H1 (cell line): ENCODE measurements around the gene AFF1. TPM values are rescaled to one million over a fixed set of nuclear protein-coding genes. Genes with fewer than 3 reads are reported as not detected.

Source experiments
- CHD7 ChIP-seq: fragments of 300-600 bp; sonication (generic); IDR thresholded peaks from 2 replicates; pipeline ENCODE4 v1.7.1; 2012; ENCODE audit warnings: low read length, moderate library complexity, mild to moderate bottlenecking, inconsistent platforms; ENCODE audit not compliant: insufficient replicate concordance
- polyA plus RNA-seq, 7 experiments: library from polyadenylated mRNA; depleted of rRNA in 3 of 7; stranded (reverse) in 5 of 7; unstranded in 2 of 7; fragments of >200 nt in 5 of 7; fragments of 200-250 nt in 2 of 7; gene quantifications; 1 replicate in 5 of 7; 2 replicates in 1 of 7; 4 replicates in 1 of 7; pipeline versions ENCODE4 v1.2.1 to v1.2.3, GENCODE V29; 2011 to 2013; ENCODE audit warnings: missing spikeins in 2 of 7, mixed read lengths in 2 of 7
- total RNA-seq: library from RNA; stranded (reverse); fragmentation: NEBNext Ultra II Directional; extraction: Animal tissue kit (Norgen Biotek cat#: 25700); gene quantifications from 2 replicates; pipeline ENCODE4 v1.2.1, GENCODE V29; 2021

AFF1 gene
- total and polyA plus RNA-seq, 2 of the 8 experiments (the other 6 are each of a cell fraction or from before 2014, with no cell fraction given), result 14.8 to 85.5 TPM

DNA sequence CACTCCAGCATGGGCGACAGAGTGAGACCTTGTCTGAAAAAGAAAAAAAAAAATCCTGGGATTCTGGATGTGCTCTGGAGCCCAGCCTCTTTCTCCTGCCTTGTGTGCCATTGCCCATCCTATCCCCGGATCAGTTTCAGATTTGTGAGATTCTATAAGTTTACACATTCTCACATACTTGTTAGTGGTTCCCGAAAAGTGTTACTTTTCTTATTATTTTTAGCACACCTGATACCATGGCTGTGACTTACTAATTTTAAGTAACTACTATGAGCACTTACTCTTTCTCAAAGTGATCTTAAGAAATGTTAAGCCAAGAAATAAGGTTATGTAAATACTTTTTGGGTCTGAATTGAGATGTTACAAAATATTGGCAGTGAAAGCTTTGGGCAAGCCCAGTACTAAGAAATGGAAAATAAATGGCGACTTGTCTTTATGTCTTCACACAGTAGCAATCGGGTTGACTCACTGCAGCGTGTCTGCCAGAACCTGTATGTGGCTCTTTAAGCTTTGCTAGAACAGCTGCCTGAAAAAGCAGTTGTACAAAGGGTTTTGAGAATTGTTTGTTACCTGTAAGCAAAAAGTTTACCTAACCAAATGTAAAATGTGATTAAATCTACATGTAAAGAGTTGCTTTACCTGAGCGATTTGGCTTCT is 166.9 kb downstream of the AFF1 start (continued):
- no peak for TF ChIP-seq CHD7
